ENCODE data around the gene CCDC177. TPM values are rescaled to one million over a fixed set of nuclear protein-coding genes. Genes with fewer than 3 reads are reported as not detected.

Gene CCDC177
- total RNA-seq, 2 experiments from 2014 or later: not detected

GRCh38 chr14:69579476-69579875 is 4.8 kb upstream of the CCDC177 start:
- DNase-seq (no peak), ATAC-seq (no peak)
- Mint-ChIP-seq H3K9me3 (no peaks in the 10 kb centered on the region), H3K4me1 (ENCODE audit: low read depth) (peaks cover 2% of the 10 kb centered on the region), H3K27ac (no peak overlapping the region), H3K27me3 (peaks cover 19% of the 10 kb centered on the region), H3K4me3 (no peak overlapping the region), H3K36me3 (ENCODE audit: low read depth) (no peaks in the 10 kb centered on the region)
- intact Hi-C loops (cut with micrococcal nuclease): no loop called here
- POLR2A ChIA-PET: no interaction called here
- TF ChIP-seq CTCF (IDR thresholded peaks at IDR 0.05): no peak
- CTCF ChIA-PET: interaction anchor here (0.7 to 3.0 kb wide), 8 partner anchors 9 to 336 kb away, joined by 3 to 14 read pairs (median 5); no protein-coding TSS in a partner anchor

GRCh38 chr14:69574954-69575295 is 254 bp upstream of the CCDC177 start:
- ATAC-seq (peak; percentile 8), DNase-seq (no peak)
- CTCF ChIA-PET: interaction anchor here (0.6 to 5.9 kb wide), 23 partner anchors 9 to 1193 kb away, joined by 3 to 52 read pairs (median 4); no protein-coding TSS in a partner anchor
- Mint-ChIP-seq H3K9me3 (no peaks in the 10 kb centered on the region), H3K36me3 (ENCODE audit: low read depth) (no peaks in the 10 kb centered on the region), H3K4me1 (ENCODE audit: low read depth) (peaks cover 5% of the 10 kb centered on the region), H3K27me3 (peaks cover 46% of the 10 kb centered on the region), H3K4me3 (peak overlapping the region; percentile 68), H3K27ac (no peak overlapping the region)
- POLR2A ChIA-PET: no interaction called here
- intact Hi-C loops (cut with micrococcal nuclease): loop anchor here (2.0 kb wide), 1 partner anchor 332 kb away; no protein-coding TSS in a partner anchor
- peak; percentile 59 for TF ChIP-seq CTCF (IDR thresholded peaks at IDR 0.05)

DNA sequence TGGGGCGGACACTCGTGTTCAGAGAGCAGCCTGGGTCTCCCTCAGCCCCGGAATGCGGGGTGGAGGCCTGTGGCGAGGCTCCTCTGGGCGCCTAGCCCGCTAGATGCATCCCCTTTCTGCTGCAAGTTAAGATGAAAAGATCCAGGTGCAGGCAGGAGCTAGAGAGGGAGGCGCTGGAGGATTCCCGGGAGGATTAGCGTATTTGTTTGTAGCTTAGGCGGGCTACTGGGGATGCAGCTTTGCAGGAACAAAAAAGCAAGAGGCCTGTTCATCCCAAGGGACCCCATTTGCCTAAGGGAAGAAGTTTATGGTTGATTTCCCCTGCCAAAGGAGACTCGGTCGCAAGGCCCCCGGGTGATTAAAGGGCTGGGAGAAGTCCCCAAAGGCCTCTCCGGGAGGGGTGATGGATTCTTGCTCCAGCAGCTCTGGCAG is 824 bp downstream of the CCDC177 start:
- Mint-ChIP-seq H3K9me3 (no peaks in the 10 kb centered on the region), H3K4me1 (ENCODE audit: low read depth) (peaks cover 5% of the 10 kb centered on the region), H3K4me3 (no peak overlapping the region), H3K27me3 (peaks cover 51% of the 10 kb centered on the region), H3K36me3 (ENCODE audit: low read depth) (no peaks in the 10 kb centered on the region), H3K27ac (no peak overlapping the region)
- ATAC-seq (no peak), DNase-seq (no peak)
- intact Hi-C loops (cut with micrococcal nuclease): loop anchor here (2.0 kb wide), 2 partner anchors 19 to 331 kb away; no protein-coding TSS in a partner anchor
- CTCF ChIA-PET: interaction anchor here (0.7 to 5.9 kb wide), 17 partner anchors 9 to 332 kb away, joined by 3 to 52 read pairs (median 4); no protein-coding TSS in a partner anchor
- TF ChIP-seq CTCF (IDR thresholded peaks at IDR 0.05): no peak
- POLR2A ChIA-PET: interaction anchor here (0.6 kb wide), 1 partner anchor 29 kb away, joined by 3 read pairs; no protein-coding TSS in a partner anchor

- no peaks in the 10 kb centered on the region for H3K9me3 Mint-ChIP-seq
- POLR2A ChIA-PET: interaction anchor here (0.6 to 0.7 kb wide), 2 partner anchors 25 to 28 kb away, joined by 3 read pairs; no protein-coding TSS in a partner anchor
- H3K4me3 Mint-ChIP-seq: no peak overlapping the region
- peaks cover 53% of the 10 kb centered on the region for H3K27me3 Mint-ChIP-seq
- H3K4me1 Mint-ChIP-seq (ENCODE audit: low read depth): peaks cover 5% of the 10 kb centered on the region
- H3K36me3 Mint-ChIP-seq (ENCODE audit: low read depth): no peaks in the 10 kb centered on the region
- no peak overlapping the region for H3K27ac Mint-ChIP-seq
- no peak for TF ChIP-seq CTCF (IDR thresholded peaks at IDR 0.05)
- intact Hi-C loops (cut with micrococcal nuclease): loop anchor here (2.0 kb wide), 1 partner anchor 19 kb away; no protein-coding TSS in a partner anchor
- DNase-seq (no peak), ATAC-seq (no peak)
- CTCF ChIA-PET: interaction anchor here (0.9 to 5.9 kb wide), 11 partner anchors 9 to 332 kb away, joined by 3 to 52 read pairs (median 7); no protein-coding TSS in a partner anchor
Observed at GRCh38 chr14:69573205-69573830, 1.4 kb downstream of the CCDC177 start.

- peaks cover 57% of the 10 kb centered on the region for H3K27me3 Mint-ChIP-seq
- ChIA-PET POLR2A (interaction anchor here (0.7 kb wide), 1 partner anchor 24 kb away, joined by 3 read pairs; no protein-coding TSS in a partner anchor), CTCF (interaction anchor here (0.9 to 5.9 kb wide), 8 partner anchors 10 to 331 kb away, joined by 3 to 52 read pairs (median 6); no protein-coding TSS in a partner anchor)
- H3K27ac Mint-ChIP-seq: no peak overlapping the region
- TF ChIP-seq CTCF (IDR thresholded peaks at IDR 0.05): no peak
- intact Hi-C loops (cut with micrococcal nuclease): loop anchor here (2.0 kb wide), 1 partner anchor 18 kb away; no protein-coding TSS in a partner anchor
- H3K4me1 Mint-ChIP-seq (ENCODE audit: low read depth): peaks cover 5% of the 10 kb centered on the region
- H3K4me3 Mint-ChIP-seq: no peak overlapping the region
- ATAC-seq (no peak), DNase-seq (no peak)
- no peaks in the 10 kb centered on the region for H3K9me3 Mint-ChIP-seq
- H3K36me3 Mint-ChIP-seq (ENCODE audit: low read depth): no peaks in the 10 kb centered on the region
Observed at GRCh38 chr14:69572841-69573135, 1.9 kb downstream of the CCDC177 start.
